ENCODE data around the gene CCDC102B. TPM values are rescaled to one million over a fixed set of nuclear protein-coding genes. Genes with fewer than 3 reads are reported as not detected.

The CCDC102B gene
- total and polyA plus RNA-seq, 2 donors = 5.6 to 114 TPM

DNA sequence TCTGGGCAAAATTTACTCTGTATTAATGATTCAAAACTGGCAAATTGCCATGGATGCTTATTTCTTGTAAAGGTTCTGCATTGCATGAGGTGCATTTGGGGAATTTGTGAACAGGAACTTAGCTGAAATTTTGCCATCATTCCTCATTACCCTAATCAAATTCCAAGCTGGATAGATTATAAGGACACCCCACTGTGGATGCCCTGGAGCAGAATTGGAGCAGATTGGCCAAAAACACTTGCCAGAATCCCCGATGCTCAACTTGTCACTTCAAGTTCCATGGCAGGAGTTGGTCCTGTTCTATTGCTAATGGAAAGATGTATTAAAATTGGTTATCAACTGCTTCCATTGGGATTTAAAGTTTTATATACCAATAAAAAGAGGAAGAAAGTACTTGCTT, 237.9 kb downstream of the CCDC102B start:
- H3K36me3 ChIP-seq (ENCODE audit: insufficient read depth) = no peaks in the 10 kb centered on the region
- H3K4me1 ChIP-seq (ENCODE audit: insufficient read depth) = no peaks in the 10 kb centered on the region
- no peak for DNase-seq (ENCODE audit: extremely low spot score)
- H3K4me3 ChIP-seq (ENCODE audit: low read depth, low read length) = no peak overlapping the region
- H3K27ac ChIP-seq (ENCODE audit: low read depth) = no peak overlapping the region
- 89% methylated on average over 1 of the region's 1 CpG for WGBS

DNA sequence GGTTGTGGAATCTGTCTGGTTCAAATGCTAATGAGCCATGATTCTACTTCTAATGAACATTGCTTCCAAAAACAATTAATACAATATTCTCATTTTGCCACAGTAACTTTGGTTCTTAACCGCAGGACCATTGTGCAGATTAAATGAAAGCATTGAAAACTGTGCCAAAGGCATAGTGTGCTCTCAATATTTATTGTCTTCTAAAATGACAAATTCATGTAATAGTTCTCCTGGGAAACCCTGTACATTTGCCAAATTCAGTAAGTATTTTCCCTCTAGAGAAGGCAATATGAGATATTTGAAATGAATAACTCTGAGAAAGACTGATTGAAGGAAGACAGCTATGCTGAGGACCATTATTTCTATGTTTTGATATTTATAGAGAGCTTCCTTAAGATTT, 246.3 kb downstream of the CCDC102B start:
- WGBS = 90% methylated on average over 1 of the region's 1 CpG
- H3K27ac ChIP-seq (ENCODE audit: low read depth) = no peak overlapping the region
- no peak for DNase-seq (ENCODE audit: extremely low spot score)
- H3K36me3 ChIP-seq (ENCODE audit: insufficient read depth) = no peaks in the 10 kb centered on the region
- H3K4me3 ChIP-seq (ENCODE audit: low read depth, low read length) = no peak overlapping the region
- H3K4me1 ChIP-seq (ENCODE audit: insufficient read depth) = no peaks in the 10 kb centered on the region

DNA sequence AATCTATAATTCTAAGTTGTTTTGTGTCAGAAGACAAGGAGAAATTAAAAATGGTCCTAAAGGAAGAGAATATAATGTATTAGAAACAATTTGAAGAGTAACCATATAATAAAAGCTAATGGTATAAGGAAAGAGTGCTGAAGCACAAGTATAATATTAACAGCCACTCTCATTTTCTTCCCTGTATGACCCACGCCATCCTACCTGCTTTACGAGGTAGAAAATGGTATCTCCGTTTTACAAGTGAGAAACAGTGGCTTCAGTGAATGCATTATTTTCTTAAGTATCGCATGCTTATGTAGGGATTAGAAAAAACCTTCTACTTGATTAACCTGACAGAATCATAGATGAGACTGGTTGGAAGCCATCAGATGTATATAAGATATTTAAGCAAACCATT, 266.2 kb downstream of the CCDC102B start:
- Histone ChIP-seq H3K4me1 (ENCODE audit: insufficient read depth) (no peaks in the 10 kb centered on the region), H3K27ac (ENCODE audit: low read depth) (no peak overlapping the region), H3K36me3 (ENCODE audit: insufficient read depth) (no peaks in the 10 kb centered on the region), H3K4me3 (ENCODE audit: low read depth, low read length) (no peak overlapping the region)
- no peak for DNase-seq (ENCODE audit: extremely low spot score)
- WGBS = 73% methylated on average over 4 of the region's 4 CpGs

GRCh38 chr18:69067048-69067447, 269.2 kb downstream of the CCDC102B start:
- 0% methylated on average over 1 of the region's 1 CpG for WGBS
- Histone ChIP-seq H3K36me3 (ENCODE audit: insufficient read depth) (no peaks in the 10 kb centered on the region), H3K27ac (ENCODE audit: low read depth) (no peak overlapping the region), H3K4me3 (ENCODE audit: low read depth, low read length) (no peak overlapping the region), H3K4me1 (ENCODE audit: insufficient read depth) (no peaks in the 10 kb centered on the region)
- DNase-seq (ENCODE audit: extremely low spot score) = no peak

GRCh38 chr18:69071680-69072079, 273.8 kb downstream of the CCDC102B start:
- no peak for DNase-seq (ENCODE audit: extremely low spot score)
- Histone ChIP-seq H3K4me3 (ENCODE audit: low read depth, low read length) (no peak overlapping the region), H3K27ac (ENCODE audit: low read depth) (no peak overlapping the region), H3K4me1 (ENCODE audit: insufficient read depth) (no peaks in the 10 kb centered on the region), H3K36me3 (ENCODE audit: insufficient read depth) (no peaks in the 10 kb centered on the region)
- 81% methylated on average over 3 of the region's 3 CpGs for WGBS

- Histone ChIP-seq H3K4me3 (ENCODE audit: low read depth, low read length) (no peak overlapping the region), H3K4me1 (ENCODE audit: insufficient read depth) (no peaks in the 10 kb centered on the region), H3K27ac (ENCODE audit: low read depth) (no peak overlapping the region), H3K36me3 (ENCODE audit: insufficient read depth) (no peaks in the 10 kb centered on the region)
- 69% methylated on average over 2 of the region's 2 CpGs for WGBS
- no peak for DNase-seq (ENCODE audit: extremely low spot score)
These were observed 284.0 kb downstream of the CCDC102B start for GRCh38 chr18:69081846-69082245.

DNA sequence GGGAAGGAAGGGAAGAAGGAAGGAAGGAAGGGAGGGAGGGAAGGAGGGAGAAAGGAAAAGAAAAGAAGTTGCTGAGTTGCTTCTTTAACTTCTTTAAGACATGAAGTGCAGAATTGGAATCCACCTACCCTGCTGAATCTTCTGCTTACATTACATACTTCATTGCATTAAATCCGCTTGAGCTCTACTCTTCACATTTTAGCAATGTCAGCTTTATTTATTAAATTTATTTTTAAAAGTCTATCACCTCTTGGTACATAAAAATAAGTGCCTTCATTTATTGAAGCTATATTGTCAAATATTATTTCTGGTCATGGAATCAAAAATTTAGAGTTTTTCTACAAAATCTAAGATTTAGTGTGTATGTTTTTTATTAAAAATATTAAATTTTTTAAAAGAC, 284.6 kb downstream of the CCDC102B start:
- no peaks in the 10 kb centered on the region for H3K36me3 ChIP-seq (ENCODE audit: insufficient read depth)
- no peaks in the 10 kb centered on the region for H3K4me1 ChIP-seq (ENCODE audit: insufficient read depth)
- H3K4me3 ChIP-seq (ENCODE audit: low read depth, low read length) = no peak overlapping the region
- WGBS = 91% methylated on average over 1 of the region's 1 CpG
- no peak overlapping the region for H3K27ac ChIP-seq (ENCODE audit: low read depth)
- no peak for DNase-seq (ENCODE audit: extremely low spot score)

GRCh38 chr18:69085951-69086350, 288.1 kb downstream of the CCDC102B start:
- DNase-seq (ENCODE audit: extremely low spot score) = no peak
- Histone ChIP-seq H3K27ac (ENCODE audit: low read depth) (no peak overlapping the region), H3K36me3 (ENCODE audit: insufficient read depth) (no peaks in the 10 kb centered on the region), H3K4me3 (ENCODE audit: low read depth, low read length) (no peak overlapping the region), H3K4me1 (ENCODE audit: insufficient read depth) (no peaks in the 10 kb centered on the region)
- WGBS = 88% methylated on average over 5 of the region's 5 CpGs

GRCh38 chr18:69088973-69089372, 291.1 kb downstream of the CCDC102B start:
- Histone ChIP-seq H3K4me3 (ENCODE audit: low read depth, low read length) (no peak overlapping the region), H3K4me1 (ENCODE audit: insufficient read depth) (no peaks in the 10 kb centered on the region), H3K36me3 (ENCODE audit: insufficient read depth) (no peaks in the 10 kb centered on the region), H3K27ac (ENCODE audit: low read depth) (no peak overlapping the region)
- WGBS = 89% methylated on average over 2 of the region's 2 CpGs
- DNase-seq (ENCODE audit: extremely low spot score) = no peak

GRCh38 chr18:69097349-69097748, 299.5 kb downstream of the CCDC102B start:
- 81% methylated on average over 4 of the region's 4 CpGs for WGBS
- Histone ChIP-seq H3K4me1 (ENCODE audit: insufficient read depth) (no peaks in the 10 kb centered on the region), H3K27ac (ENCODE audit: low read depth) (no peak overlapping the region), H3K4me3 (ENCODE audit: low read depth, low read length) (no peak overlapping the region), H3K36me3 (ENCODE audit: insufficient read depth) (no peaks in the 10 kb centered on the region)
- DNase-seq (ENCODE audit: extremely low spot score) = no peak

DNA sequence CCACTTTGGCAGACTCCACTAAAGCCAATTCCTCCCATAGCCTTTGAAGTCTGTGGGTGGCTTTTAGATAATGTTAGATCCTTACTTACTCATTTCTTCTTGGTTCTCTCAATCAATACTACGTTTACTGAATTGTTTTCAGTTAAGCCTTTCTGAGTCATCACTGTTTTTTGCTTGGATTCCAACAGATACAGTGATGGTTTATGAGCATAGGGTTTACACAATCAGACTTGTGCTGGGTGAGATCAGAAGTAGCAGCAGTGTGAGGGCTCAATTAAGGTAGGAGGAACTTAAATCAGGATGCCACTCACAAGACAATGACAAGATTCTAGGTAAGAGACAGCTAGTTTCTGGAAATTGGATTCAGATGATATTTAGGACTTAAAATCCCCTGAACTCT, 305.1 kb downstream of the CCDC102B start:
- no peak for DNase-seq (ENCODE audit: extremely low spot score)
- no peaks in the 10 kb centered on the region for H3K4me1 ChIP-seq (ENCODE audit: insufficient read depth)
- WGBS = 30% methylated on average over 1 of the region's 1 CpG
- no peaks in the 10 kb centered on the region for H3K36me3 ChIP-seq (ENCODE audit: insufficient read depth)
- H3K27ac ChIP-seq (ENCODE audit: low read depth) = no peak overlapping the region
- H3K4me3 ChIP-seq (ENCODE audit: low read depth, low read length) = no peak overlapping the region

Small RNAs within 50 kb of the gene (small RNA-seq; reads per million reads assigned to genes)
- gene RNU6-39P = not detected

Other genes with a start within 250 kb of the CCDC102B start
- gene TMX3, start 83.0 kb upstream of the CCDC102B start, total RNA-seq = 97.6 TPM
- 19.9 TPM for gene TMX3, start 83.0 kb upstream of the CCDC102B start, polyA plus RNA-seq

Measured in urinary bladder (tissue), 4 donors.